ENCODE results near the gene TAS2R43. TPM values are rescaled to one million over a fixed set of nuclear protein-coding genes. Genes with fewer than 3 reads are reported as not detected.
"Not testable (repeated sequence)": the region's sequence is repeated elsewhere in the genome, so short reads cannot be mapped to it uniquely, and the experiment has no call there.

Gene TAS2R43
- polyA plus RNA-seq (2013, experiment 1 of 4), result not detected
- not detected for polyA plus RNA-seq (2013, experiment 2 of 4)
- not detected for polyA plus RNA-seq (2013, experiment 3 of 4)
- polyA plus RNA-seq (2013, experiment 4 of 4), result not detected

GRCh38 chr12:11092128-11092527, at the start of gene TAS2R43:
Gene TAS2R43 (minus strand): TSS chr12:11092313. CDS start chr12:11092229, 84 bp downstream.
- no peaks in the 10 kb centered on the region for H3K36me3 ChIP-seq (ENCODE audit: control insufficient read depth, insufficient read depth, low read length)
- no peak within 1 kb of the TSS for H3K4me3 ChIP-seq (ENCODE audit: insufficient read depth, low read depth, low read length)
- H3K27ac ChIP-seq (ENCODE audit: insufficient read depth, low read depth, low read length, poor library complexity, severe bottlenecking), result no peak within 1 kb of the TSS
- no peaks in the 10 kb centered on the region for H3K4me1 ChIP-seq (ENCODE audit: control insufficient read depth, insufficient read depth, low read length)
- no peaks in the 10 kb centered on the region for H3K9me3 ChIP-seq (ENCODE audit: control insufficient read depth, low read length)
- no CpG with 5 or more reads among the region's 6 CpGs for WGBS, 2 experiments
- H3K27me3 ChIP-seq (ENCODE audit: control insufficient read depth, insufficient read depth, low read length, poor library complexity, severe bottlenecking), result no peaks in the 10 kb centered on the region

- no peak overlapping the region for H3K27ac ChIP-seq (ENCODE audit: insufficient read depth, low read depth, low read length, poor library complexity, severe bottlenecking)
- 0% methylated on average over 1 of the region's 2 CpGs; no CpG with 5 or more reads in 1 of the 2 experiments for WGBS, 2 experiments
Measured at GRCh38 chr12:11136075-11136474, 44.0 kb upstream of the TAS2R43 start.

GRCh38 chr12:11134305-11134704, 42.2 kb upstream of the TAS2R43 start, which contains the start of gene TAS2R30:
Gene TAS2R30 (minus strand): TSS chr12:11134644. CDS start chr12:11134244, 400 bp downstream.
- H3K9me3 ChIP-seq (ENCODE audit: control insufficient read depth, low read length), result no peaks in the 10 kb centered on the region
- no peaks in the 10 kb centered on the region for H3K36me3 ChIP-seq (ENCODE audit: control insufficient read depth, insufficient read depth, low read length)
- no peak within 1 kb of the TSS for H3K27ac ChIP-seq (ENCODE audit: insufficient read depth, low read depth, low read length, poor library complexity, severe bottlenecking)
- no peak within 1 kb of the TSS for H3K4me3 ChIP-seq (ENCODE audit: insufficient read depth, low read depth, low read length)
- 0% methylated on average over 1 of the region's 3 CpGs; no CpG with 5 or more reads in 1 of the 2 experiments for WGBS, 2 experiments
- H3K4me1 ChIP-seq (ENCODE audit: control insufficient read depth, insufficient read depth, low read length), result no peaks in the 10 kb centered on the region
- no peaks in the 10 kb centered on the region for H3K27me3 ChIP-seq (ENCODE audit: control insufficient read depth, insufficient read depth, low read length, poor library complexity, severe bottlenecking)

More at GRCh38 chr12:11136075-11136474, 44.0 kb upstream of the TAS2R43 start:
- Histone ChIP-seq H3K4me1 (ENCODE audit: control insufficient read depth, insufficient read depth, low read length) (no peaks in the 10 kb centered on the region), H3K4me3 (ENCODE audit: insufficient read depth, low read depth, low read length) (no peak overlapping the region), H3K27me3 (ENCODE audit: control insufficient read depth, insufficient read depth, low read length, poor library complexity, severe bottlenecking) (no peaks in the 10 kb centered on the region), H3K36me3 (ENCODE audit: control insufficient read depth, insufficient read depth, low read length) (no peaks in the 10 kb centered on the region), H3K9me3 (ENCODE audit: control insufficient read depth, low read length) (no peaks in the 10 kb centered on the region)

- Histone ChIP-seq H3K4me1 (ENCODE audit: control insufficient read depth, insufficient read depth, low read length) (no peaks in the 10 kb centered on the region), H3K9me3 (ENCODE audit: control insufficient read depth, low read length) (no peaks in the 10 kb centered on the region)
- WGBS, 2 experiments, result 87 to 91% methylated on average over 2 of the region's 2 CpGs
Measured at GRCh38 chr12:11133816-11134215, 41.7 kb upstream of the TAS2R43 start.

GRCh38 chr12:11133162-11133561, 41.0 kb upstream of the TAS2R43 start:
- Histone ChIP-seq H3K27ac (ENCODE audit: insufficient read depth, low read depth, low read length, poor library complexity, severe bottlenecking) (no peak overlapping the region), H3K36me3 (ENCODE audit: control insufficient read depth, insufficient read depth, low read length) (no peaks in the 10 kb centered on the region), H3K4me1 (ENCODE audit: control insufficient read depth, insufficient read depth, low read length) (no peaks in the 10 kb centered on the region), H3K27me3 (ENCODE audit: control insufficient read depth, insufficient read depth, low read length, poor library complexity, severe bottlenecking) (no peaks in the 10 kb centered on the region), H3K9me3 (ENCODE audit: control insufficient read depth, low read length) (no peaks in the 10 kb centered on the region), H3K4me3 (ENCODE audit: insufficient read depth, low read depth, low read length) (no peak overlapping the region)
- 96 to 97% methylated on average over 2 of the region's 2 CpGs for WGBS, 2 experiments

More at GRCh38 chr12:11133816-11134215, 41.7 kb upstream of the TAS2R43 start:
- Histone ChIP-seq H3K4me3 (ENCODE audit: insufficient read depth, low read depth, low read length) (no peak overlapping the region), H3K27ac (ENCODE audit: insufficient read depth, low read depth, low read length, poor library complexity, severe bottlenecking) (no peak overlapping the region), H3K27me3 (ENCODE audit: control insufficient read depth, insufficient read depth, low read length, poor library complexity, severe bottlenecking) (no peaks in the 10 kb centered on the region), H3K36me3 (ENCODE audit: control insufficient read depth, insufficient read depth, low read length) (no peaks in the 10 kb centered on the region)

- Histone ChIP-seq H3K9me3 (ENCODE audit: control insufficient read depth, low read length) (no peaks in the 10 kb centered on the region), H3K4me1 (ENCODE audit: control insufficient read depth, insufficient read depth, low read length) (no peaks in the 10 kb centered on the region)
- WGBS, 2 experiments, result 0% methylated on average over 1 of the region's 2 CpGs
Measured at GRCh38 chr12:11130999-11131398, 38.9 kb upstream of the TAS2R43 start.

GRCh38 chr12:11130382-11130781, 38.3 kb upstream of the TAS2R43 start:
- Histone ChIP-seq H3K9me3 (ENCODE audit: control insufficient read depth, low read length) (no peaks in the 10 kb centered on the region), H3K4me3 (ENCODE audit: insufficient read depth, low read depth, low read length) (no peak overlapping the region), H3K27ac (ENCODE audit: insufficient read depth, low read depth, low read length, poor library complexity, severe bottlenecking) (no peak overlapping the region), H3K4me1 (ENCODE audit: control insufficient read depth, insufficient read depth, low read length) (no peaks in the 10 kb centered on the region), H3K27me3 (ENCODE audit: control insufficient read depth, insufficient read depth, low read length, poor library complexity, severe bottlenecking) (no peaks in the 10 kb centered on the region), H3K36me3 (ENCODE audit: control insufficient read depth, insufficient read depth, low read length) (no peaks in the 10 kb centered on the region)
- 93 to 97% methylated on average over 3 of the region's 3 CpGs for WGBS, 2 experiments

More at GRCh38 chr12:11130999-11131398, 38.9 kb upstream of the TAS2R43 start:
- Histone ChIP-seq H3K27me3 (ENCODE audit: control insufficient read depth, insufficient read depth, low read length, poor library complexity, severe bottlenecking) (no peaks in the 10 kb centered on the region), H3K4me3 (ENCODE audit: insufficient read depth, low read depth, low read length) (no peak overlapping the region), H3K27ac (ENCODE audit: insufficient read depth, low read depth, low read length, poor library complexity, severe bottlenecking) (no peak overlapping the region), H3K36me3 (ENCODE audit: control insufficient read depth, insufficient read depth, low read length) (no peaks in the 10 kb centered on the region)

- not testable (repeated sequence) for H3K27ac ChIP-seq (ENCODE audit: insufficient read depth, low read depth, low read length, poor library complexity, severe bottlenecking); H3K36me3 ChIP-seq (ENCODE audit: control insufficient read depth, insufficient read depth, low read length); H3K4me1 ChIP-seq (ENCODE audit: control insufficient read depth, insufficient read depth, low read length); H3K9me3 ChIP-seq (ENCODE audit: control insufficient read depth, low read length); H3K4me3 ChIP-seq (ENCODE audit: insufficient read depth, low read depth, low read length); H3K27me3 ChIP-seq (ENCODE audit: control insufficient read depth, insufficient read depth, low read length, poor library complexity, severe bottlenecking)
- WGBS, 2 experiments, result 87 to 97% methylated on average over 1 of the region's 1 CpG
Measured at GRCh38 chr12:11114130-11114529, 22.0 kb upstream of the TAS2R43 start.

GRCh38 chr12:11111213-11111612, 19.1 kb upstream of the TAS2R43 start:
- H3K36me3 ChIP-seq (ENCODE audit: control insufficient read depth, insufficient read depth, low read length); H3K4me1 ChIP-seq (ENCODE audit: control insufficient read depth, insufficient read depth, low read length); H3K4me3 ChIP-seq (ENCODE audit: insufficient read depth, low read depth, low read length); H3K27me3 ChIP-seq (ENCODE audit: control insufficient read depth, insufficient read depth, low read length, poor library complexity, severe bottlenecking); H3K27ac ChIP-seq (ENCODE audit: insufficient read depth, low read depth, low read length, poor library complexity, severe bottlenecking); H3K9me3 ChIP-seq (ENCODE audit: control insufficient read depth, low read length): not testable (repeated sequence)
- WGBS, 2 experiments, result 100% methylated on average over 1 of the region's 1 CpG; no CpG with 5 or more reads in 1 of the 2 experiments

- 91 to 97% methylated on average over 2 of the region's 2 CpGs for WGBS, 2 experiments
- no peak overlapping the region for H3K4me3 ChIP-seq (ENCODE audit: insufficient read depth, low read depth, low read length)
- H3K9me3 ChIP-seq (ENCODE audit: control insufficient read depth, low read length), result no peaks in the 10 kb centered on the region
- H3K27ac ChIP-seq (ENCODE audit: insufficient read depth, low read depth, low read length, poor library complexity, severe bottlenecking), result no peak overlapping the region
- H3K36me3 ChIP-seq (ENCODE audit: control insufficient read depth, insufficient read depth, low read length), result no peaks in the 10 kb centered on the region
- no peaks in the 10 kb centered on the region for H3K4me1 ChIP-seq (ENCODE audit: control insufficient read depth, insufficient read depth, low read length)
- H3K27me3 ChIP-seq (ENCODE audit: control insufficient read depth, insufficient read depth, low read length, poor library complexity, severe bottlenecking), result no peaks in the 10 kb centered on the region
Measured at GRCh38 chr12:11108862-11109261, 16.7 kb upstream of the TAS2R43 start.

Data from ectodermal cell (in vitro differentiated cells).